Peyer's patch (tissue), 4 donors: Measurements from ENCODE around the gene CSH2. TPM values are rescaled to one million over a fixed set of nuclear protein-coding genes. Genes with fewer than 3 reads are reported as not detected.
A peak's percentile ranks its signal among the peaks of the same experiment; 100 is the strongest.

Experiments used
- DNase-seq, 3 donors: peaks; one replicate each; pipeline ENCODE4 v3.0.0-alpha.2; 2017 to 2019
- H3K27ac ChIP-seq, 4 donors: fragments of 200-600 bp; sonication (generic); one replicate each; pipeline ENCODE4 v1.5.1; 2016 to 2019
- H3K27me3 ChIP-seq, 2 donors: fragments of 200-600 bp; sonication (generic); one replicate each; pipeline ENCODE4 v1.5.1; 2019
- H3K36me3 ChIP-seq, 3 donors: fragments of 200-600 bp; sonication (generic); one replicate each; pipeline ENCODE4 v1.5.1; 2016 to 2019
- H3K4me1 ChIP-seq, 4 donors: fragments of 200-600 bp; sonication (generic); one replicate each; pipeline ENCODE4 v1.5.1; 2016 to 2019
- H3K4me3 ChIP-seq, 4 donors: fragments of 200-600 bp; sonication (generic); 1 replicate in 3 of 4; 2 replicates in 1 of 4; pipeline ENCODE4 v1.5.1; 2016 to 2019; ENCODE audit warnings: mild to moderate bottlenecking in 1 of 4
- H3K9me3 ChIP-seq, 4 donors: fragments of 200-600 bp; sonication (generic); one replicate each; pipeline ENCODE4 v1.5.1; 2016 to 2019; ENCODE audit warnings: mild to moderate bottlenecking in 1 of 4
- CTCF ChIP-seq, 6 experiments: fragments of 450-650 bp in 4 of 6; fragments of 200-600 bp in 2 of 6; sonication (generic) in 1 of 6; IDR thresholded peaks; one replicate each; pipeline ENCODE4 v1.5.1; 2017 to 2019; ENCODE audit warnings: antibody characterized with exemption in 6 of 6, mild to moderate bottlenecking in 3 of 6, moderate library complexity in 1 of 6
- POLR2A ChIP-seq, 2 donors: fragments of 450-650 bp; IDR thresholded peaks; one replicate each; pipeline ENCODE4 v1.5.1; 2017; ENCODE audit warnings: antibody characterized with exemption in 2 of 2, mild to moderate bottlenecking in 2 of 2, moderate library complexity in 2 of 2
- total RNA-seq, 4 donors: library from RNA; depleted of rRNA; stranded (reverse); fragments of >200 nt; gene quantifications; one replicate each; pipeline ENCODE4 v1.1.0, GENCODE V29; 2016

The CSH2 gene
- total RNA-seq, 4 donors from 2014 or later, result not detected

- Histone ChIP-seq H3K36me3 (peaks cover 0 to 65% (median 0%) of the 10 kb centered on the region in 3 donors), H3K4me3 (peak within 1 kb of the TSS; percentile 76 to 86 (median 82)), H3K9me3 (no peaks in the 10 kb centered on the region), H3K27me3 (no peaks in the 10 kb centered on the region), H3K4me1 (peaks cover 0 to 22% (median 4%) of the 10 kb centered on the region in 4 donors), H3K27ac (peak within 1 kb of the TSS; percentile 88 to 97 (median 90))
- TF ChIP-seq CTCF (IDR thresholded peaks at IDR 0.05) (peak; percentile 34 to 57 (median 48)), POLR2A (IDR thresholded peaks at IDR 0.05) (peak; percentile 78)
- peak; percentile 95 to 97 (median 96) for DNase-seq
These were observed 46.3 kb downstream of the CSH2 start, which contains the start of the genes FTSJ3 and PSMC5 for GRCh38 chr17:63827002-63827800. TSS of gene FTSJ3 (minus strand) at chr17:63827663. CDS start at chr17:63826902, 761 bp downstream. TSS of gene PSMC5 (plus strand) at chr17:63827431. CDS start at chr17:63827491, 60 bp downstream.

GRCh38 chr17:63826468-63827001 lies 46.9 kb downstream of the CSH2 start:
- Histone ChIP-seq H3K27ac (peak overlapping the region; percentile 88 to 97 (median 90)), H3K4me3 (peak overlapping the region; percentile 76 to 86 (median 82)), H3K36me3 (peaks cover 0 to 65% (median 0%) of the 10 kb centered on the region in 3 donors), H3K4me1 (peaks cover 0 to 22% (median 4%) of the 10 kb centered on the region in 4 donors), H3K9me3 (no peaks in the 10 kb centered on the region), H3K27me3 (no peaks in the 10 kb centered on the region)
- TF ChIP-seq POLR2A (IDR thresholded peaks at IDR 0.05) (peak in 1 of 2 donors; percentile 7), CTCF (IDR thresholded peaks at IDR 0.05) (peak in 1 of 6 experiments; percentile 2)
- no peak for DNase-seq

- H3K4me3 ChIP-seq, result no peak overlapping the region
- peaks cover 0 to 65% (median 0%) of the 10 kb centered on the region in 3 donors for H3K36me3 ChIP-seq
- H3K27ac ChIP-seq, result no peak overlapping the region
- no peaks in the 10 kb centered on the region for H3K9me3 ChIP-seq
- no peak for DNase-seq
- peaks cover 0 to 22% (median 4%) of the 10 kb centered on the region in 4 donors for H3K4me1 ChIP-seq
- TF ChIP-seq CTCF (IDR thresholded peaks at IDR 0.05), result no peak
- no peak for TF ChIP-seq POLR2A (IDR thresholded peaks at IDR 0.05)
- no peaks in the 10 kb centered on the region for H3K27me3 ChIP-seq
These were observed 49.1 kb downstream of the CSH2 start for GRCh38 chr17:63824362-63824761.

GRCh38 chr17:63823659-63824331 lies 49.7 kb downstream of the CSH2 start:
- Histone ChIP-seq H3K9me3 (no peaks in the 10 kb centered on the region), H3K4me3 (no peak overlapping the region), H3K27me3 (no peaks in the 10 kb centered on the region), H3K27ac (no peak overlapping the region), H3K4me1 (peaks cover 0 to 16% (median 4%) of the 10 kb centered on the region in 4 donors), H3K36me3 (peaks cover 0 to 67% (median 0%) of the 10 kb centered on the region in 3 donors)
- TF ChIP-seq CTCF (IDR thresholded peaks at IDR 0.05) (no peak), POLR2A (IDR thresholded peaks at IDR 0.05) (no peak)
- DNase-seq, result no peak

- Histone ChIP-seq H3K27ac (no peak overlapping the region), H3K36me3 (peaks cover 0 to 79% (median 0%) of the 10 kb centered on the region in 3 donors), H3K4me1 (peaks cover 0 to 8% (median 4%) of the 10 kb centered on the region in 4 donors), H3K9me3 (no peaks in the 10 kb centered on the region), H3K4me3 (no peak overlapping the region), H3K27me3 (no peaks in the 10 kb centered on the region)
- TF ChIP-seq POLR2A (IDR thresholded peaks at IDR 0.05) (no peak), CTCF (IDR thresholded peaks at IDR 0.05) (no peak)
- no peak for DNase-seq
These were observed 50.9 kb downstream of the CSH2 start for GRCh38 chr17:63822537-63822936.
